ENCODE data around the gene PANK4. TPM values are rescaled to one million over a fixed set of nuclear protein-coding genes. Genes with fewer than 3 reads are reported as not detected.
"Not testable (repeated sequence)": the region's sequence is repeated elsewhere in the genome, so short reads cannot be mapped to it uniquely, and the experiment has no call there.

Gene PANK4
- polyA plus RNA-seq, 1 experiment: 17.1 TPM

- DNase-seq (ENCODE audit: low read depth): no peak
- ChIA-PET CTCF (no interaction called here), POLR2A (no interaction called here)
- no peak for TF ChIP-seq CTCF (IDR thresholded peaks at IDR 0.05; ENCODE audit: insufficient read depth, low read depth, low read length)
- no peak overlapping the region for H3K4me3 ChIP-seq (ENCODE audit: low read depth, low read length)
- no peaks in the 10 kb centered on the region for H3K36me3 ChIP-seq (ENCODE audit: control insufficient read depth, insufficient read depth, low read length)
- H3K27me3 ChIP-seq (ENCODE audit: control insufficient read depth, insufficient read depth, low read length): peaks cover 4% of the 10 kb centered on the region
Observed at GRCh38 chr1:2569060-2569459, 42.7 kb upstream of the PANK4 start.

DNA sequence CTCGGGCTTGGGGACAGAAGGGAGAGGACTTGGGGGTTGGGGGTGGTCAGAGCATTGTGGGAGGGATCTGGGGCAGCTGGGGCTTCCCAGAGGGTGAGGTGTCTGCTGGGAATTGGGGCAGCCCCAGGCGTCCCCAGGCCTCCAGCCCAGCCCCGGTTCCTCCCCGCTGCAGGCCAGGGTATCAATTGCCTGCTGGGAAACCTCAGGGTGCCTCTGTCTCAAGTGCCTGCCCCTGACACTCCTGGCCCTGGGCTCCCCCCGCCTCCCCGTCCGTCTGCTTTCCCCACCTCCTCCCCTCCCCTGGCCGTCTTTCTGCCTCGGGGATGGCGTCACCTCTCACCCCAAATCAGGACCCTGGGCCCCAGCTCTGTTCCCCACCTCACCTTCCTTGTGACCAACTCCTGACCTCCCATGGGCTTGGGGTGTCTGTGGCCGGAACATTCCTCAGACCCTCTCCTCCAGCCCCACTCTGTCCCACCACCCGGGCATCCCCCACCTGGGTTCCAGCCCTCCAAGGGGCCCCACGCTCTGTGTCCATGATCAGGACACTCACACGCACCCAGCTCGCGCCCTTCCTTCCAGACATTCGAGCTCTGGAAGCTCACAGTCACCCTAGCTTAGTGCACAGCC, 41.9 kb upstream of the PANK4 start:
- H3K27me3 ChIP-seq (ENCODE audit: control insufficient read depth, insufficient read depth, low read length); H3K4me3 ChIP-seq (ENCODE audit: low read depth, low read length); H3K36me3 ChIP-seq (ENCODE audit: control insufficient read depth, insufficient read depth, low read length); CTCF ChIA-PET; POLR2A ChIA-PET; DNase-seq (ENCODE audit: low read depth): not testable (repeated sequence)

DNA sequence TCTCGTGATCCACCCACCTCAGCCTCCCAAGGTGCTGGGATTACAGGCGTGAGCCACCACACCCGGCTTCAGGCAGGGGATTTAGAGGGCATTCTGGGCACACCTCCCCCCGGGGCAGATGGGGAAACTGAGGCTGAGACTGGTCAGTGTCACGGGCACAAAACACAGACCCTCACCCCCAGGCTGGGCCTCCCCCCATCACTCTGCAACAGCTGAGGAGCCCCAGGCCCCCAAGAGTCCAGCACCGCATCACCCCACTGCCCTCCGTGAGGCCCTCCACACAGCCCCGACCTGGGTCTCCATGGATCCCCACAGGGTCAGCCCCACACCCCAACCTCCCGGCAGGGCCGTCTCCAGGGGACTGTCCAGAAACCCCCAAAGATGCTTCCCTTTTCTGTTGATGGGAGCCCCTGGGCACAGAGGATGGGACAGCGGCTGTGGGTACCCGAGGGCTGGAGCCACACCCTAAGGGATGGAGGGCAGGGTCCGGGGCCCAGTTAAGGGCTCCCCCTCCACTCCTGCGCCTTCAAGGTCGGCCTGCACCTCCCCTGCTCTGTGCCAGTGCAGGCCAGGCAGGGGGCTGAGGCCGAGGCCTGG, 40.8 kb upstream of the PANK4 start:
- DNase-seq (ENCODE audit: low read depth): no peak
- ChIA-PET POLR2A (no interaction called here), CTCF (no interaction called here)
- H3K4me3 ChIP-seq (ENCODE audit: low read depth, low read length): no peak overlapping the region
- H3K27me3 ChIP-seq (ENCODE audit: control insufficient read depth, insufficient read depth, low read length): peaks cover 4% of the 10 kb centered on the region
- no peak for TF ChIP-seq CTCF (IDR thresholded peaks at IDR 0.05; ENCODE audit: insufficient read depth, low read depth, low read length)
- no peaks in the 10 kb centered on the region for H3K36me3 ChIP-seq (ENCODE audit: control insufficient read depth, insufficient read depth, low read length)

GRCh38 chr1:2566101-2567045, 40.0 kb upstream of the PANK4 start:
- CTCF ChIA-PET: interaction anchor here (1.6 kb wide), 1 partner anchor 18 kb away, joined by 6 read pairs; no protein-coding TSS in a partner anchor
- no peak for TF ChIP-seq CTCF (IDR thresholded peaks at IDR 0.05; ENCODE audit: insufficient read depth, low read depth, low read length)
- H3K27me3 ChIP-seq (ENCODE audit: control insufficient read depth, insufficient read depth, low read length): peaks cover 4% of the 10 kb centered on the region
- POLR2A ChIA-PET: no interaction called here
- DNase-seq (ENCODE audit: low read depth): no peak
- no peak overlapping the region for H3K4me3 ChIP-seq (ENCODE audit: low read depth, low read length)
- H3K36me3 ChIP-seq (ENCODE audit: control insufficient read depth, insufficient read depth, low read length): no peaks in the 10 kb centered on the region

DNA sequence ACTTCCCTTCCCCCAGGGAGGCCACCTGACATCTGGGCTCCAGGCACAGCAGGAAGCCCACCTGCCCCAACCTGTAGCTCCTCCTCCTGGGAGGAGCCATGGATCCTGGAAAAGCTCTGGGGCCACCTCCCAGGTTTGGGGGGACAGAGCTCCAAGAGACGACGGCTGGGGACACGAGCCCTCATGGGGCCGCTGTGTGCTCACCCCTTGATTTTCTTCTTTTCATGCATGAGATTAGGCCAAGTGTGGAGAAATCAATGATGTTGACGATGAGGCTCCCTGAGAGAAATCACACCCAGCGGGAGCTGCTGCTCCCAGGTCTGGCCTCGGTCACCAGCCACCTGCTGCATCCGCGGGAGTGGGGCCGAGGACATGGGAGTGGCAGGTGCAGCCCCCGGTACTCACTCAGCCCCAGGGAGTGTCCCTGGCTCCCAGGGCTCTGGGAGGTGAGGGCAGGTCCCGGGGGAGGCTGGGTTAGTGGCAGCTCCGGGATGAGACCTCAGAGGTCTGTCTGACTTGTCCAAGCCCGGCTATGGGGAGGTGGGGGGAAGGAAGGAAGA, 38.5 kb upstream of the PANK4 start:
- Histone ChIP-seq H3K36me3 (ENCODE audit: control insufficient read depth, insufficient read depth, low read length) (no peaks in the 10 kb centered on the region), H3K4me3 (ENCODE audit: low read depth, low read length) (no peak overlapping the region), H3K27me3 (ENCODE audit: control insufficient read depth, insufficient read depth, low read length) (no peaks in the 10 kb centered on the region)
- ChIA-PET CTCF (interaction anchor here (0.7 to 1.6 kb wide), 4 partner anchors 8 to 150 kb away, joined by 3 to 6 read pairs (median 3); partner anchors contain the start of gene TNFRSF14), POLR2A (no interaction called here)
- no peak for TF ChIP-seq CTCF (IDR thresholded peaks at IDR 0.05; ENCODE audit: insufficient read depth, low read depth, low read length)
- no peak for DNase-seq (ENCODE audit: low read depth)

Measured in BJ (cell line).